A673 (cell line): ENCODE data around the gene OGFOD2. TPM values are rescaled to one million over a fixed set of nuclear protein-coding genes. Genes with fewer than 3 reads are reported as not detected.

Experiments
- BruUV-seq: library from RNA; stranded (reverse); fragments of 400-500 nt; replicated peaks from 2 replicates; lab custom pipeline; 2021; lab: Mats Ljungman, UMichigan
- CTCF ChIA-PET: fragments of 300-600 bp; sonication (Branson Sonifier 250); formaldehyde crosslinking; loops from one replicate; lab custom pipeline; 2022; ENCODE audit warnings: antibody characterized with exemption; lab: Charles Lee
- POLR2A ChIA-PET: fragments of 300-600 bp; sonication (Branson Sonifier 250); formaldehyde crosslinking; loops from one replicate; lab custom pipeline; 2022; ENCODE audit warnings: antibody characterized with exemption; ENCODE audit not compliant: low non-redundant PET; lab: Charles Lee
- DNase-seq: peaks from one replicate; pipeline ENCODE4 v3.0.0-alpha.2; 2015; ENCODE audit warnings: low spot score
- H3K27ac ChIP-seq: fragments of 200-600 bp; sonication (generic); 2 replicates; pipeline ENCODE4 v1.5.1; 2016; ENCODE audit warnings: mixed run types, low read depth, mild to moderate bottlenecking, mixed read lengths, antibody characterized with exemption, low read length; ENCODE audit not compliant: poor library complexity, severe bottlenecking
- H3K27me3 ChIP-seq: fragments of 200-600 bp; sonication (generic); replicated peaks from 2 replicates; pipeline ENCODE4 v1.6.1; 2017; ENCODE audit warnings: mixed run types, low read depth, mild to moderate bottlenecking, mixed read lengths, antibody characterized with exemption, low read length; ENCODE audit not compliant: insufficient read depth, poor library complexity
- H3K36me3 ChIP-seq: fragments of 200-600 bp; sonication (generic); 2 replicates; pipeline ENCODE4 v1.6.1; 2016; ENCODE audit warnings: mixed run types, mild to moderate bottlenecking, mixed read lengths, antibody characterized with exemption, low read length; ENCODE audit not compliant: insufficient read depth, poor library complexity, severe bottlenecking
- H3K4me1 ChIP-seq: fragments of 200-600 bp; sonication (generic); 2 replicates; pipeline ENCODE4 v1.6.1; 2017; ENCODE audit warnings: mixed run types, mild to moderate bottlenecking, mixed read lengths, antibody characterized with exemption, low read length; ENCODE audit not compliant: insufficient read depth, poor library complexity, severe bottlenecking
- H3K4me3 ChIP-seq: fragments of 200-600 bp; sonication (generic); 2 replicates; pipeline ENCODE4 v1.5.1; 2016; ENCODE audit warnings: low read depth, mixed run types, mild to moderate bottlenecking, mixed read lengths, low read length; ENCODE audit not compliant: poor library complexity, severe bottlenecking
- H3K9me3 ChIP-seq: fragments of 200-600 bp; sonication (generic); 2 replicates; pipeline ENCODE4 v1.6.1; 2016; ENCODE audit warnings: mixed run types, low read depth, mild to moderate bottlenecking, mixed read lengths, antibody characterized with exemption, low read length; ENCODE audit not compliant: poor library complexity, severe bottlenecking
- EZH2 ChIP-seq: fragments of 200-600 bp; sonication (generic); IDR thresholded peaks from 2 replicates; pipeline ENCODE4 v1.6.1; 2017; ENCODE audit warnings: borderline replicate concordance, low read depth, mild to moderate bottlenecking, mixed read lengths, antibody characterized with exemption, low read length; ENCODE audit not compliant: poor library complexity, severe bottlenecking
- intact Hi-C: fragments of 100-400 bp; cut with micrococcal nuclease; formaldehyde crosslinking; loops from one replicate; pipeline ENCODE4 v1.10.0; 2022; ENCODE audit not compliant: unreplicated experiment
- total RNA-seq: library from RNA; stranded (reverse); gene quantifications from 2 replicates; pipeline ENCODE4 v1.2.3, GENCODE V29; 2021
- TF ChIP-seq, protein P1 (sequence below): fragments of 300-800, 200-600 bp; sonication (generic); conservative IDR thresholded peaks from 2 replicates; pipeline ENCODE4 v1.5.1; 2017; ENCODE audit warnings: low read depth, mild to moderate bottlenecking, antibody characterized with exemption, low read length, moderate library complexity, mixed read lengths

Gene OGFOD2
- total RNA-seq, 1 experiment from 2014 or later: 18.2 TPM

- no peaks in the 10 kb centered on the region for H3K36me3 ChIP-seq
- TF ChIP-seq EZH2: no peak
- TF ChIP-seq, protein P1, sequence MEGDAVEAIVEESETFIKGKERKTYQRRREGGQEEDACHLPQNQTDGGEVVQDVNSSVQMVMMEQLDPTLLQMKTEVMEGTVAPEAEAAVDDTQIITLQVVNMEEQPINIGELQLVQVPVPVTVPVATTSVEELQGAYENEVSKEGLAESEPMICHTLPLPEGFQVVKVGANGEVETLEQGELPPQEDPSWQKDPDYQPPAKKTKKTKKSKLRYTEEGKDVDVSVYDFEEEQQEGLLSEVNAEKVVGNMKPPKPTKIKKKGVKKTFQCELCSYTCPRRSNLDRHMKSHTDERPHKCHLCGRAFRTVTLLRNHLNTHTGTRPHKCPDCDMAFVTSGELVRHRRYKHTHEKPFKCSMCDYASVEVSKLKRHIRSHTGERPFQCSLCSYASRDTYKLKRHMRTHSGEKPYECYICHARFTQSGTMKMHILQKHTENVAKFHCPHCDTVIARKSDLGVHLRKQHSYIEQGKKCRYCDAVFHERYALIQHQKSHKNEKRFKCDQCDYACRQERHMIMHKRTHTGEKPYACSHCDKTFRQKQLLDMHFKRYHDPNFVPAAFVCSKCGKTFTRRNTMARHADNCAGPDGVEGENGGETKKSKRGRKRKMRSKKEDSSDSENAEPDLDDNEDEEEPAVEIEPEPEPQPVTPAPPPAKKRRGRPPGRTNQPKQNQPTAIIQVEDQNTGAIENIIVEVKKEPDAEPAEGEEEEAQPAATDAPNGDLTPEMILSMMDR: no peak
- no peaks in the 10 kb centered on the region for H3K27me3 ChIP-seq
- CTCF ChIA-PET: no interaction called here
- H3K27ac ChIP-seq: no peak overlapping the region
- BruUV-seq: no TSS peak
- intact Hi-C loops: no loop called here
- POLR2A ChIA-PET: no interaction called here
- H3K9me3 ChIP-seq: no peaks in the 10 kb centered on the region
- no peak overlapping the region for H3K4me3 ChIP-seq
- DNase-seq: no peak
- H3K4me1 ChIP-seq: no peaks in the 10 kb centered on the region
Observed at GRCh38 chr12:122990961-122991622, 16.0 kb downstream of the OGFOD2 start.

- no TSS peak for BruUV-seq
- no peak overlapping the region for H3K4me3 ChIP-seq
- intact Hi-C loops: no loop called here
- CTCF ChIA-PET: no interaction called here
- TF ChIP-seq, protein P1: no peak
- TF ChIP-seq EZH2: no peak
- POLR2A ChIA-PET: no interaction called here
- no peak for DNase-seq
- no peaks in the 10 kb centered on the region for H3K9me3 ChIP-seq
- no peaks in the 10 kb centered on the region for H3K4me1 ChIP-seq
- no peaks in the 10 kb centered on the region for H3K36me3 ChIP-seq
- H3K27ac ChIP-seq: no peak overlapping the region
- H3K27me3 ChIP-seq: no peaks in the 10 kb centered on the region
Observed at GRCh38 chr12:122991623-122992275, 16.7 kb downstream of the OGFOD2 start.

- TF ChIP-seq EZH2: no peak
- TF ChIP-seq, protein P1: no peak
- ChIA-PET POLR2A (no interaction called here), CTCF (no interaction called here)
- Histone ChIP-seq H3K36me3 (no peaks in the 10 kb centered on the region), H3K4me1 (no peaks in the 10 kb centered on the region), H3K27me3 (no peaks in the 10 kb centered on the region), H3K4me3 (no peak overlapping the region), H3K27ac (no peak overlapping the region), H3K9me3 (no peaks in the 10 kb centered on the region)
- no TSS peak for BruUV-seq
- no peak for DNase-seq
- intact Hi-C loops: no loop called here
Observed at GRCh38 chr12:122992386-122992785, 17.3 kb downstream of the OGFOD2 start.
